ENCODE measurements around the gene MRPS6.

The MRPS6 gene

DNA sequence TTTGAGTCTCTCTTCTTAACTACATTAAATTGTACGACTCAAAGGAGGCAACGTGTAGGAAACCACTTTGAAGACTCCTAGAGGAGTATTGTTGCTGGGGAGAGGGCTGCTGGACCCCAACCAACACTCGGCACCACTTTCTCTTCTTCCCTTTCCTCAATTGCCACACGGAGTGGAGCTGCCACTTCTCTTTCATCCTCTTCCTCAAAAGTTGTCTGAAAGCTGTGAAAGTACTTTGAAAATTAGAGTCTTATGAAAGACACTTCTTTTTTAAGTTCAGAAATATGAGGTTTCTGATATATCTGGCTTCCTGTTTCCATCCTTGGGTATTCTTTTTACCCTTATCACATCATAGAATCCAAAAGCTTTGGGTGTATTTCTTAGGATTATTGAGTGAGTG lies 59.5 kb downstream of the MRPS6 start:
- DNase-seq (ENCODE audit: low spot score) = no peak

DNA sequence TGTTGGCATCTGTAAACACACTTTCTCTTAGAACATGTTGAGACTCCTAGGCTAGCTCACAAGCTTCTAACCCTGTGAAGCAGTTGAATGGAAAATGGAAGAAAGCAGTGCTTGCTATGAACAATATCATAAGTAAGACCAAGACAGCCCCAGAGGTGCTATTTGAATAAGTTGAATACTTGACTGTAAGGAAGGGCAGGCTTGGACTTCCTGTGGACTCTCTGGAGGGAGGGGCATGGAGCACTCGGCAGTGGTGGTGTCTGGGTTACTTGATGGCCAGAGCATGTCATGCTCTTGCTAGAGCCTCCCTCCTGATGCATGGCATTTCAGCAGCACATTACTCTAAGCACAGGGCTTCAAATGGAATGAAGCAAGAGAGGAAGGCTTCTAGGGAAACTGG lies 60.0 kb downstream of the MRPS6 start:
- DNase-seq (ENCODE audit: low spot score) = no peak

DNA sequence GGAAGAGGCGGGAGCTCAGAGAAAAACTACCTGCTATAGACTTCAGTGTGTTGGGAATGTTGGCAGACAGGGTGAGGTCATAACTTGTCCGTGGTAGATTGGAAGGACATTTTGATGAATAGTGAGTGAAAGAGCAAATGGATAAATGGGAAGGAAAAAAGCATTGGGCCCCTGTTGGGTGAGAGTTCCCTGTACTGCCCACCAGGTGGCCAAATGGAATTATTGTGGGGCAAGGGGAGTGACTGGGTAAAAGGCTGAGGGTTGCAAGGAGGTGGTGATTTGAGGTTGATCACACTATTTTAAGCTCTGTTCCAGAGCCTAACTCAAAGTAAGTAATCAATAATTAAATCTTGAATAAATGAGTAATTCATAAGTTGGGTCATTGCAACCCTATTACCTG lies 60.4 kb downstream of the MRPS6 start:
- no peak for DNase-seq (ENCODE audit: low spot score)

DNA sequence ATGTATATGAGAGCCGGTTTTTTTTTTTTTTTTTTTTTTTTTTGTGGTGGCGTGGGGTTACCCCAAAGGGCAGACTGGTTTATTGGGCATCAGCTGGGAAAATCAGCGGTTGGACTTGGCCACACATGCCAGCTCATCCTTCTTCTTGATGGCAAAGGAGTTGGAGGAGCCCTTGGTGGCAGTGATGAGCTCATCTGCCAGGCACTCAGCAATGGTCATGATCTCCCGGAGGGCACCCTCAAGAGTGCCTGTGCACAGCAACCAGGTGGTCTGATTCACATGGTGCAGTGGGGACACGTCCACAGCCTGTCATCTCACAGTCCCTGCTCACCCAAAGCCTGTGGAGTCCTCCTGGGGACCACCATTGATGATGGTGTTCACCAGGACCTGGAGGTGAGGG lies 62.0 kb downstream of the MRPS6 start:
- no peak for DNase-seq (ENCODE audit: low spot score)

DNA sequence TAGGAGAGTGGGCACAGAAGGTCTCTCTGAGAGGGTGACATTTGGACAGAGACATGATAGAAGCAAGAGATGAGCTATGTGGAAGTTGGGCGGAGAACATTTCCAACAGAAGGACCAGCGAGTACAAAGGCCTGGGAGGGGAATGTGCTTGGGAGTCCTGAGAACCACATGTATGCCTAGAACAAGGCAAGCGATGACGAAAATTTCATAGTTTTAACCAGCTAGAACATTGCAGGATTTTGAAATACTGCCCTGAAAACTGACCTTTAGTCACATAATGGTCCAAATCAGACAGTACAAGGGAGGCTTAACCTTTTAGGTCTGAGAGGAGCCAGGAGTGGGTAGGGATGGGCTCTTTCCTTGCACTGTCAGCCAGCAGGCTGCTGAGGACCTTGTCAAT lies 68.0 kb downstream of the MRPS6 start:
- DNase-seq (ENCODE audit: low spot score) = no peak

DNA sequence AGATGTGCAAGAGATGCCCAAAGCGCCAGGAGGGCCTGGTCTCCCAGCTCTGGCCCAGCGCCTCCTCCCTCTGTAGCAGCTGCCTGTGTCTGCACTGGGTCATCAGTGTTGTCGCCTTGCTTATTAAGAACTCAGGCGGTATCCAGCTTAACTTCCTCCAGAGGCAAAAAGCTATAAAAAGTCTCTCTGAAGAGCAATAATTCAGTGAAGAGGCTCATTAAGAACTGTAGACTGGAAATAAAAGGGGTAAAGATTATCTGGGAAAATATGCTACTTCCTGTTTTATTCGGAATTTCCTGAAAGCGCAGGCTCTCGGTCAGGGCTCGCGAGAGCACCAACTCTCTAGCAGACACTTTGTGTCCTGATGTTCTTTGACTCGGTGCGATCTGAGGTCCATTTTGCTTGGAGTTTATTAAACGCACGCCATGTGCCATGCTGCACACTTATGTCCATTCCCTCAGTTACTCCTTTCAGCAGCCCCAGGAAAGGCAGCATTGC lies 70.4 kb downstream of the MRPS6 start:
- DNase-seq (ENCODE audit: low spot score) = no peak

DNA sequence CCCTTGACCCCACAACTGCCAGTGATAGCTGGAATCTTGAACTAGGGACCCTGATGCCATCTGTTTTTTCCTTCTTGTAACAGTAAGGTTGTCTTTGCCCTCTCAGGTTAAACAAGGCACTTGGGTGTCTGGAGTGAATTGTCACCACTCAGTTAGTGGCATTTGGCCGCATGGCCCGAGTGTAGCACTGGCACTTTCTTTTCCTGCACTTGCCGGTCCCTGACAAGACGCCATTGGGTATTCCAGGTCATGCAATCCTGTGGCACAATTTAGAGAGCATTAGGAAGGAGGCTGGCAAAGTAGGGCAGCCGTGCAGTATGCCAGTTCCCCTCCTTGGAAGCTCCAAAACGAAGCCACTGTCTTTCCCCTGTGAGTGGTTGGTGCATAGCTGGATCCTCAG lies 70.8 kb downstream of the MRPS6 start:
- DNase-seq (ENCODE audit: low spot score) = no peak

DNA sequence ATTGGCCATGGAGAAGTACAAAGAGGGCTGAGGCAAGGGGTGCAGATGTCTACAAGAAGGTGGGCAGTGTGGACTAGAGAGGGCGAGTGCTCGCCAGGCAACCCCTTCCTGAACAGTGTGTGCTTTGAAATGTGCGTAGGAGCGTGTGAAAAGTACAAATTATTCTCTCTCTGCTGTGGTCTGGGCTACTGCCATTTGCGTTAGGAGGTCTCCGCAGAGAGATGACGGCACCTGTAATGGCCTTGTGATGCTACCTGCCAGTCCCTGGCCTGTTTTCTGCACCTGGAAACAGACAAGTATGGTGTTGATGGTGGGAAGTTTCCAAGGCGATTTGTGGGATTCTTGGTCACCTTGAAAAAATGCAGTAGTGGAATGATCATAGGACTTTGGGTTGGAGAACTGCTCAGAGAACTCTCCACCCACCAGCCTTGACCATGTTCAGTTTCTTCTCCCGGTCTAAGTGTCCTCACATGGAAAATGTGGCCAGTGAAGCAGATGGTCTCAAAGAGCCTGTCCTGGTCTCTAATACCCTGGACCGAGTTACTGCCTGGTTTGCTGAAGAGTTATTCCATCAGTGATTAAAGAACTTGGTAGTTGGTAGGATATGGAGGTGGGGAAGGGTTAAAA lies 74.5 kb downstream of the MRPS6 start:
- DNase-seq (ENCODE audit: low spot score) = no peak

DNA sequence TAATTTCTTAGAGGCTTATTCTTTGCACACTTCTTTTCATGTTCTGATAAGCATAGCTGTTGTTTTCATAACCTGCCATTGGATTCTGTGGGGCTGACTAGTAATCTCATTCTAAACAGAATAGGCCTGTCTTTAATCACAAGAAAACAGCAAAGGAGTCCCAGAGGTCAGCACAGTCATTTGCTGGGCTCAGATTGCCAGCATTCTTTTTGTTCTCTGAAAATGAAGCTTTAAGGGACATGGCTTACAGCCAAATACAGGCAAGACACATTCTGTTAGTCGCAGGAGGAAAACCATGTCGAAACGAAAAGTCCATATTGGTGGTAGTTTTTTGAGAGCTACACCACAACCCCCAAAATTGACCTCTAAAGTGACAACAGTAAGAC lies 75.0 kb downstream of the MRPS6 start:
- DNase-seq (ENCODE audit: low spot score) = no peak

DNA sequence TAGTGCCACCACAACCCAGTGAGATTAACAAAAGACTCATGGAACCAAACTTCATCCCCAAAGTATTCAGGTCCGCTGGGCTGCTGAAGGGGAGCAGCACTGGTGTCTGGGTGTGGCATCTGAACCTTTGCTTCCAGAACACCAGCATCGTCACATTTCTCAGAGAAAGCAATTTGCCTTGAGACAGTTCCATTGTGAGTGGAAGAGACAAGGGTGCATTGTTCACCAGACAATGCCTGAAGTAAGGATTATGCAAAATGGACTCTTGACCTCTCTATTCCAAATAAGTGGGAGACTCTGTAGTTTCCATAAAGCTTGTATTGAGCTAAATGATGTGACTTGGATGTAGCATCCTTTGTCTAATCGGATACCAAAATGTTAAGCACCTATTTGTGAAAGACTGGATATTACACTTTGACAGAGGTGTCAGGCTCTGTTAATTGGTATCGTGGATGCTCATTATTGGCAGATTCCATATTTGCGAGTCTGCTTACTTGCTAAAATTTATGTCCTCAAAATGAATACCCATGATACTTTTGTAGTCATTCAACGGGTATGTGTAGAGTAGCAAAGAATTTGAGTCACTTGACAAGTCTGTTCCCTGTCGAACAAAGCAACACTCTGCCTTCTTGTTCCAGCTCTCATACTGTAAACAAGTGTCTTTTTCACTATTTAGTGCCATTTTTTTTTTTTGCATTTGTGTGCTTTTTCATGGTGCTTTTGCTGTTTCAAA lies 75.6 kb downstream of the MRPS6 start:
- DNase-seq (ENCODE audit: low spot score) = no peak

DNA sequence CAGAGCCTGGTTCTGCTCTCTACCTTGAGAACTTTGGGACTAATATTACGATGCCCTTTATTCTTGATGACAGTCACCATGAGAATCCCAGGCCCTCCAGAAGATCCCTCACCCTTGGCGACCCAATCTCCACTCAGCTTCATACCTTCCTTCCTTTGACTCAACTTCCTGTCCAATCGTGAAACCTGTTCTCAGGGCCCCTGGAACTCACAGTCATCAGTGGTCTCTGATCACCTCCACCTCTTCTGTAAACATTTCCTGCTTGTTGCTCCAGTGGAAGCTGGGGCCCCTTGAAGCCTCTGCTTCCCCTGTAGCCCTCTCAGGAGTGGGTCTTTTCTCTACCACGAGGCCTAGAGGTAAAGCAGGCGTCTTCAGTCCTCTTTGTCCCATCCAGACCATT lies 79.1 kb downstream of the MRPS6 start:
- DNase-seq (ENCODE audit: low spot score) = no peak

DNA sequence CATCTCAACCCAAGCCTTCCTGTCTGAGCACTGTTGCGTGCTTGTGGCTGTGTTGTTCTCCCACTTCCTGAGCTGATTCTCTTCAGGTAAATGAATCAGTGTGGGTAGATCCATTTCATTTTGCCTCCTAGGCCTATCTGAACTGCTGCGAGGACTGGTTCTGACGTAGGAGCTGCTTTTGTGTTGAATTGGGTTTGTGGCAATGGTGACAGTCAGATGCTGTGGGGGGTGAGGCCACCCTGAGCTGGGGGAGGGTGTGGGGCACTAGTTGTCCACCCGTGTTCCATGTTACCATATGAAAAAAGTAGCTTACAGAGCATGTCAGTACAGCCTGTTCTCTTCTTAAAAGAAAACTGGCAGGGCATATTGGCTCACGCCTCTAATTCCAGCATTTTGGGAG lies 81.5 kb downstream of the MRPS6 start:
- no peak for DNase-seq (ENCODE audit: low spot score)

DNA sequence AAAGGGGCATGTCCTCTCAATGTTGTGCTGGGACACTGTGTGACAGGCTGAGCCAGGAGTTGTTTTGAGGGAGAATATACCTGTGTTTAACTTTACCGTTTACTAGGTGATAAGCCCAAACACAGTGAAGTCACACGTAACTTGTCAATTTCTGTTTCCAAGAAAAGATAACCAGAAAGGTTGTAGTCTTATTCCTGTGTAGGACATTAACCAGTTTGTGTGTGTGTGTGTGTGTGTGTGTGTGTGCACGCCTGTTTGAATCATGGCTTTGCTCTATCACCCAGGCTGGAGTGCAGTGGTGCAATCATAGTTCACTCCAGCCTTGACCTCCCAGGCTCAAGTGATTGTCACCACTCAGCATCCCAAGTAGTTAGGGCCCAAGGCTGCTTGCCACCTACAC lies 83.6 kb downstream of the MRPS6 start:
- DNase-seq (ENCODE audit: low spot score) = no peak

DNA sequence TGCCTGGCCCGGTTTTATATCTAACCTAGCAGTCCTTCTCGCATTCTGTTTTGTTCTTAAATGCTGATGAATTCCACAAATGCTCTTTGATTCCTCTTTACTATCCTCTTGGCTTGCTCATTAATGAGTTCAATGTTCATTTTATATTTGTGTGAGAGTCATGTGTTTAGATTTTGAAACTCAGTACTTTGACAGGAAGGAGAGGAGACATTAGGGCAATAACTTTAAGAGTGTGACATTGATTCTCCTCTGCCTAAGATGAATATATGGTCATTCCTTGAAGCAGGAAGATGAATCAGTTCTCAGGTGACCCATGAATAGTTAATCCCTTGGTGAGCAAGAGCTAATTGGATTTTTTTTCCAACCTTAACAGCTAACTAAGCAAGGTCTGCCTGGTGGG lies 84.1 kb downstream of the MRPS6 start:
- DNase-seq (ENCODE audit: low spot score) = no peak

DNA sequence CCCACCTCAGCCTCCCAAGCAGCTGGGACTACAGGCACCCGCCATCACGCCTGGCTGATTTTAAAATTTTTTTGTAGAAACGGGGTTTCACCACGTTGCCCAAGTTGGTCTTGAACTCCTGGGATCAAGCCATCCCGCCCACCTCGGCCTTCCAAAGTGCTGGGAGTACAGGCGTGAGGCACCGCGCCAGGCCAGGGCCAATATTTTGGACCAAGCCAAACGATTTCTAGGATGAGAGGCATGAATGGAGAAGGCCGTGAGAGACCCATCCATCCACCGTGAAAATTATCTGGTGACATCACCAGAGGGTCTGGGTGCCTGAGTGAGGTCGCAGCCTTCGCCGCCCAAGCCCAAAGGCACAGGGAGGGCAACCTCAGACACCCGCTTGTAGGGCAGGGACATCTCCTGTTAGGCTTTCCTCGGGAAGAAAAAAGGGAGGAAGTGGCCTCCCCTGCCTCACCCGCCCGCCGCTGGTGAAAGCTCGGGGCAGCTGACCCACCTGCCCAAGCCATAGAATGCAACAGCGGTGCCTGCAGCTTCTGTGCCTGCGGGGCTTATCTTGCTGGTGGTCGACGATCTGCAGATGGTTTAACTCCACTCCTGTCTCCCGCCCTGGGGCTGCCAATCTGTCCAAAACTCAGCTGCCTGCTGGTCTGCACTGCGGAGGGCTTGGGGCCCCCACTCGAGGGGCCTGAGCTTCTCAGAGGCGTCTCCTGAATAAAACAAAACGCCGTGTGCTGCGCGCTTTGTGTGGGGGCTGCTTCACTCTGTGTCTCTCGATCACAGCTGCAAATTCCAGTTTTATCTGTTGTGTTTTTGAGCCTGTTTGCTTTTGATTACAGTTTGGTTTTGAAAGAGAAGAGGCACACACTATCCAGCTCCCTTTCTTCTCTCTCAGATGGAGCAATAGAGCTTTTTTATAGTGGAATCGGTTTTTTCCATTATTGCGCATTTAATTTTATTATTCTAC lies 85.8 kb downstream of the MRPS6 start:
- no peak for DNase-seq (ENCODE audit: low spot score)

DNA sequence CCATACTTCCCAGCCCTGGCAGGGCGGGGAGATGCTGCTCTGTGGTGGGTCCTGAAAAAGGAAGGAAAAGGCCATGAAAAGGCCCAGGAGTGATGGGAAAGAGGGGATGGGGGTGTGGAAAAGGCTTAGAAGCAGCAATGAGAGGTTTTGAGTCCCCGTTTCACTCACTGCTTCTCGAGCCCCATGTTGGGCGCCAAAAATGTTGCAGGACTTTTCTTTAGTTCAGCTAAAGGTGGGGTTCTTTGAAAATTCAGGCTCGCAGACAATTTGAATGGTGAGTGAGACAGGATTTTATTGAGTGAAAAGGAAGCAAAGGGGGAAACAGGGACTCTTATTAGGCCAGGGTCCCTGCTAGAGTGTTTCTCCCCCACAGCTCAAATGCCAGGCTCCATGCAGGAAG lies 93.1 kb downstream of the MRPS6 start:
- DNase-seq (ENCODE audit: low spot score) = no peak

DNA sequence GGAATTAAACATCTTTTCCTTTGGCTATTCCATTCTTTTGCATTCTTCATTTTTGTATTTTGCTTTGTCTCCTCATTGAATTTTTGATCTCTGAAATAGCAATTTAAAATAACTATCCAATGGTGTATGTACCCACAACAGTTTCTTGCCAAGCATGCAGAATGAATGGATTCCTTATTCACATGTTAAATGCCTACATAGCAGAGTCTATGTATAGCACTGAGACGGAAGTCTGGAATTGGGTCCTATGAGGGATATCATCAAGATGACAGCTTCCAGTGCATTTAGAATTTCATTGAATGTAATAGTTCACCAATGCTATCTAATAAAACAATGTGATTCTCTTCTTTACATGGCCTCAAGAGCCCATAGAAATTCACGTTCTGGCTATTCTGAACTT lies 97.5 kb downstream of the MRPS6 start:
- DNase-seq (ENCODE audit: low spot score) = no peak

DNA sequence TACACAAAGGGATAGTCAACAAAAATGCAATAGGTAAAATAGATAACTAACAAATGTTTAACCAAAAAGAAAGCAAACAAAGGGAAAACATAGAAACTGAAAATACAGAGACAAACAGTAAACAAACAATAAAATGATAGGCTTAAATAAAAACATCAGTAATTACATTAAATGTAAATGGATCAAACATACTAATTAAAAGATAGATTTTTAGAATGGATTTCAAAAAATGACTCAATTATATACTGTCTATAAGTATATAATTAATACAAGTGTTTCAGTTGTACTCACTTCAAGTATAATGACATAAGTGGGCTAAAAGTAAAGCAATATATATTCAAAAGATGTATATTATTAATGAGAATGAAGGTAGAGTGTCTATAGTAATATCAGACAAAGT lies 101.1 kb downstream of the MRPS6 start:
- no peak for DNase-seq (ENCODE audit: low spot score)

DNA sequence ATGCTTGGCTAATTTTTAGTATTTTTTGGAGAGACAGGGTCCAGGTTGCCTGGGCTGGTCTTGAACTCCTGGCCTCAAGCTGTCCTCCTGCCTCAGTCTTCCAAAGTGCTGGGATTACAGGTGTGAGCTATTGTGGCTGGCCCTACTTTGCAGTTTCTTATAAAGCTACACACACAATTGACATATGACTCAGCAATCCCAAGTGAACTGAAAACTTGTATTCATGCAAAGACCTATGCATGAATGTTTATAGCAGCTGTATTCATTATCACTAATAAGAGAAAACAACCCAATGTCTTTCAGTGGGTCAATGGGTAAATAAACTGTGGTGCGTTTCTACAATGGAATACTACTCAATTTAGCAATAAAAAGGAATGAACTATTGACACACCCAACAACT lies 103.1 kb downstream of the MRPS6 start:
- no peak for DNase-seq (ENCODE audit: low spot score)

DNA sequence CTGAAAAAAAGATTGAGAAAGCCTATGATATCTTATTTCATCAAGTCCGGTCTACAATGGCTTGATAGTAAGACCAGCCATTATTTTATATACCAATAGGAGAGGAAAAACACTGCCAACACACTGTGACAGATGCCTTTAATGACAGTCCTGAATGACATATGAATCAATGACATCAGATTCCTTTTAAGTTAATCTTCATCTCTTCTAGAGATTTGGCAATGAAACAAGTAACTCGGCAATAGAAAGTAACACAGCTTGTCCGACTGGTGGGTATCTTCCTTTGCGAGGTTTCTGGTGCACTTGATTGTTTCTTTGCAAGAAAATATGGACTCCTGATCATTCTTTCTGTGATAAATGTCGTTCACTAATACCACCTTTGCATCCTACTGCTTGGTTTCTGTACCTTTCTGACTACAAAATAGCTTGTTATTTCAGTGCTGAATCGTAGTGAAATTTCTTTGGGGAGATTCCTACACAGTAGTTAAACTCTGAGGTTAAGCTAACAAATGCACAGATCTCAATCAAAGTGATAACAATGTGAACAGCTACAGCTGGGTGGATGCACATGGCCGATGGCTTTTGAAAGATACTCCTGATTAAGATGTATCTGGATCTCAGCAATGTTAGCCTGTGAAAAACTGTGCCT lies 104.7 kb downstream of the MRPS6 start:
- DNase-seq (ENCODE audit: low spot score) = no peak

DNA sequence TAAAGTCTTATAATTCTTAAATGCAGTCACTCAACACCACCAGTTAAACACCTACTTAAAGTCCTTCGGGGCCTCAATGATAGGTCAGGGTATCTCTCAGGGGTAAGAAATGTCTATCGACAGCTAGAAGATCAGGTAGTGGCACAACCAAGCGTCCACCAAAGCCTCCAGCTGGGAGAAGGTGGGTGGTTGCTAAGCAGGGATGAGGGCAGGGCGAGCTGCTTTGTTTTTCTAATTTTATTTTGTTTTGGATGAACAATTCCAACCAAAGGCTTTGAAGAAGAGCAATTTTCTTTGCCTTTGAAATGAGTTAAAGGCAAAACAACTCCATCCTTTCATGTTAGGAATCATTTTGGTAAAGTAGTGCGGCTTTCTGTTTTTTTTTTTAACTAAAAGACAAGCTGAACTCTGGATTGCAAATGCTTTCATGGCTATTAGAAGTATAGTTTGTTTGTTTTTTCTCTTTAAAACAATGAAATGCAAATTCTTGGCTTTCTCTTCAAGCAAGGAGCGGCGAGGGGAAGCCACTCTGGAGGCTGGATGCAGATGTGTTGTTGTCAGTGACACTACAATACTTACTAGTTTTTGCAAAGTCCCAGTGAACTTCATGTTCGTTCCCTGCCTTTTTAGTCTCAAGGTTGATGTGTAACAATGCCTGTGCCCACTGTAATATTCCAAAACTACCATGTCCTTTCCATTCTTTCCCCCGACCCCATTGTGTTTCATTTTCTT lies 106.0 kb downstream of the MRPS6 start:
- no peak for DNase-seq (ENCODE audit: low spot score)

DNA sequence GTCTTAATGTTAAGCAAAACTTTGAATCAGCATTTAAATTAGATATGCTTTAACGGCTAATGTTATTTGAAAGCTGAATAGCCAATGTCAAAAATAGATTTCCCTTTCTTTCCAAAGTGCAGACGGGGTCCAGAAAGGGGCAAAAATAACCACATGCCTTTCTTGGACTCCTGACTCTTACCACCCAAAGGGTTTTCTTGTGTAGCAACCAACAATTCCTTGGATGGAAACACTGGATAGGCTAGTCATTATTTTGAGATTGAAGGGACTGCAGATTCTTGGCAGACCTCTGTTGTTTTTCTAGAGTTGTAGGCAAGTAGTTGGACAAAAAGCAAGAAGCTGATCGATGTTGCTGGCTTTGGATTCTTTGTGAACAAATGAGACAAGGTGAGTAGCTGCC lies 107.0 kb downstream of the MRPS6 start:
- no peak for DNase-seq (ENCODE audit: low spot score)
